HG03520 (cell line): ENCODE measurements around the gene DNAJC1.

Source experiments
- ATAC-seq: cut with Tn5 transposase; IDR thresholded peaks from one replicate; pipeline ENCODE4 v1.9.1; 2021; ENCODE audit warnings: mild to moderate bottlenecking, moderate library complexity; ENCODE audit not compliant: unreplicated experiment

The DNAJC1 gene

GRCh38 chr10:21964983-21965665 is 38.4 kb downstream of the DNAJC1 start:
- ATAC-seq, result no peak

DNA sequence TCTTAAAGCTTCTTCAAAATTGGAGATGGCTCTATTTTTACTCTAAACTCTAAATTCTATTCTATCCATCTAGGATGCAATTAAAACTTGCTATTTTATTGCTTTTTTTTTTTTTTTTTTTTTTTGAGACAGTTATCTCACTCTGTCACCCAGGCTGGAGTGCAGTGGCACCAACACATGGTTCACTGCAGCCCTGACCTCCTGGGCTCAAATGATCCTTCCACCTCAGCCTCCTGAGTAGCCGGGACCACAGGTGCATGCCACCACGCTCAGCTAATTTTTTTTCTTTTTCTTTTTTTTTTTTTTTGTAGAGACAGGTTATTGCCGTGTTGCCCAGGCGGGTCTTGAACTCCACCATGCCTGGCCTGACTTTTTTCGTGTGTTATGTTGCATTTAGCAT is 41.2 kb downstream of the DNAJC1 start:
- no peak for ATAC-seq

- ATAC-seq, result no peak
These were observed 41.7 kb downstream of the DNAJC1 start for GRCh38 chr10:21961847-21962246.

- ATAC-seq, result no peak
These were observed 43.5 kb downstream of the DNAJC1 start for GRCh38 chr10:21959998-21960397.

GRCh38 chr10:21954690-21955089 is 48.8 kb downstream of the DNAJC1 start:
- ATAC-seq, result no peak

DNA sequence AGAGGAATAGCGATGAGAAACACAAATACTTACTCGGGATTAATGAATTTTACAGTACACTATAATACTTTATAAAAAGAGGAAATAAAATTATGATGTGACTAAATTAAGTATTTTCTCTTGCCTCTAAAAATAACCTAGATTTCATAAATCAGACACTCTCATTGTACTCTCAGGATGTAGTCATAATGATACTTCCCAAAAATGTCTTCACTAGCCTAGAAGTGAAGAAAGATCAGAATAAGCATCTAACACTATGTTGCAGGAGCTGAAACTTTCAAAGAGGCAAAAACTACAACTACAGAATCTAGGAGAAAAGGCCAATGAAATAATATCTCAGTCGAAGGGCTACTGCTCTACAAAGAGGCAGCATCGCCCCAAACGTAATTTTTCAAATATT is 49.4 kb downstream of the DNAJC1 start:
- peak; percentile 57 for ATAC-seq

- ATAC-seq, result no peak
These were observed 49.9 kb downstream of the DNAJC1 start for GRCh38 chr10:21953585-21954057.

DNA sequence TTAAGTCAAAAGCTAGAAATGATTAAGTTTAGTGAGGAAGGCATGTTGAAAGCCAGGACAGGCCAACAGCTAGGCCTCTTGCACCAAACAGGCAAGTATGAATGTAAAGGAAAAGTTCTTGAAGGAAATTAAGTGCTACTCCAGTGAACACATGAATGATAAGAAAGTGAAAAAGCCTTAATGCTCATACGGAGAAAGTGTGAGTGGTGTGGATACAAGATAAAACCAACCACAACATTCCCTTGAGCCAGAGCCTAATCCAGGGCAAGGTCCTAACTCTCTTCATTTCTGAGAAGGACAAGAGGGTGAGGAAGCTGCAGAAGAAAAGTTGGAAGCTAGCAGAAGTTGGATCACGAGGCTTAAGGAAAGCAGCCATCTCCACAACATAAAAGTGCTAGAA is 53.0 kb downstream of the DNAJC1 start:
- ATAC-seq, result no peak

- ATAC-seq, result no peak
These were observed 56.6 kb downstream of the DNAJC1 start for GRCh38 chr10:21946946-21947345.

GRCh38 chr10:21944727-21945386 is 58.7 kb downstream of the DNAJC1 start:
- ATAC-seq, result no peak

- ATAC-seq, result no peak
These were observed 59.8 kb downstream of the DNAJC1 start for GRCh38 chr10:21943633-21944265.

DNA sequence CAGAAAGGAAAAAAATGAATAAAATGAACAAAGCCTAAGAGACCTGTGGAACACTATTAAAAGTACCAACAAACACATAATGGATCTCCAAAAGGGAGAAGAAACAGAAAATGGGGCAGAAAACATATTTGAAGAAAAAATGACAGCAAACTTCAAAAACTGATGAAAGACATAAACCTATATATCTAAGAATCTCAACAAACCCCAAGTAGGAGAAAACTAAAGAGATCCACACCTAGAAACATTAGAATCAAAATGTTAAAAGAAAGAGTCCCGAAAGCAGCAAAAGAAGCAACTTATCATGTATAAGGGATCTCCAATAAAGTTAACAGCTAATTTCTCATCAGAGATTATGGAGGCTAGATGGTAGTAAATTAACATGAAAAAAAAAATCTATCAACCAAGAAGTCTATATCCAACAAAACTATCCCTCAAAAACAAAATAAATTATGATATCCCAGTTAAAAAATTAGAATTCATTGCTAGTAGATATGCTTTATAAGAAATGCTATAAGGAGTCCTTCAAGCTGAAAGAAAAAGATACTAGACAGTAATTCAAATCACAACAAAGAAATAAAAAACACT is 68.0 kb downstream of the DNAJC1 start:
- no peak for ATAC-seq

DNA sequence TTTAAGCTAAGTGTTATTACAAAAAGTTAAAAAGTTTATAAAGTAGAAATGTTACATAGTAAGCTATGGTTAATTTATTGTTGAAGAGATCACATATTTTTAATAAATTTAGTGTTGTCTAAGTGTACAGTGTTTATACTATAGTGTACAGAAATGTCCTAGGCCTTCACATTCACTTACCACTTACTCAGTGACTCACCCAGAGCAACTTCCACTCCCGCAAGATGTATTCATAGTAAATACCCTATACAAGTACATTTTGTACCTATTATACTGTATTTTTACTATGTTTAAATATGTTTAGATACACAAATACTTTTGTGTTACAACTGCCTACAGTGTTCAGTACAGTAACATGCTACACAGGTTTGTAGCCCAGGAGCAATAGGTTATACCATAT is 69.2 kb downstream of the DNAJC1 start:
- no peak for ATAC-seq

DNA sequence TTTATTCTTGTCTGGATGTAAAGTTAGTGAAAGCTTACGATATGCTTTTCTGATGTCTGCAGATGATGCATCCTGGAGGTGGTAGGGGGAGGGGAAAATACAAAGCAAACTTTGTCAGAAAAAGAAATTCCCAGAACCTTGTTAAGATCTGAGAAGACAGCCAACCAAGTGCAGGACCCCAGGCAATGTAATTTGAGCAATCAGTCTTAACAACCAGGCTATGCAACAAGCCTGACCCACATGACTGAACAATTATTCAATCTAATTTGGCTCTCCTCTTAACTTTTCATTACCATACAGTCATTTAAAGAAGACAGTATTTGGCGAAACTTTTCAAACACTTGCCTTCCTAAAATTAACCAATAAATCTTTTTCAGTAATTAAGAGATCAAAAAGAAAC is 74.5 kb downstream of the DNAJC1 start:
- no peak for ATAC-seq

DNA sequence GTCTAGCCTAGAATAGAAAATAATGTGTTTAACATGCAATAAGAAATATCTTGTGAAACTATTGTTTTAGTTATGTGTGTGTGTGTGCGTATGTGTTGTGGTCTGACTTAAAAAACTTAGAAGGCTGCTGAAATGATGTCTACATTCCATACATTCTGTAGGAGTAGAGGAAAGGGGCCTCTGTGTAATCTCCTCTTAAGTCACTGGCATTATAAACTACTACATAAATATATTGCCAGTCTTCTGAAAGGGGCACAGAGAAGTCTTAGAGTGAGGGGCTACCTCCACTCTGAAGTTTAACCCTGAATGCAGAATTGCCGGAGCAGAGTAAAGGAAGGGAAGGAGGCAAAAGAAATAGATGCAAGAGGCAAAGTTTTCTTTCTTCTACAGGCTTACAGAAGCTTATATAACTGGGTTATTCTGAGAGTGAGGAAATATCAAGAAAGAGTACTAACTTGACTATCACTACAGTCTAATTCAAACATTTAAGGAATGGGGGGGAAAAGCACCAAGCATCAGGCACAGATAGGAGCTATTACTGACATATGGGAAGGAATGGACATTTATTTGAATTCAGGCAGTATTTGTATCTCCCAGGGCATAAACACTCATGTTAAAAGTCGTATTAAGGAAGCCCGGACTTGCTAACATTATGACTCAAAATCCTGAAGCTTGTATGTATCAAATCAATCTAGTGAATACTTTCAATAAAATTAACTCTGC is 75.7 kb downstream of the DNAJC1 start:
- ATAC-seq, result no peak

- no peak for ATAC-seq
These were observed 76.6 kb downstream of the DNAJC1 start for GRCh38 chr10:21926949-21927348.

DNA sequence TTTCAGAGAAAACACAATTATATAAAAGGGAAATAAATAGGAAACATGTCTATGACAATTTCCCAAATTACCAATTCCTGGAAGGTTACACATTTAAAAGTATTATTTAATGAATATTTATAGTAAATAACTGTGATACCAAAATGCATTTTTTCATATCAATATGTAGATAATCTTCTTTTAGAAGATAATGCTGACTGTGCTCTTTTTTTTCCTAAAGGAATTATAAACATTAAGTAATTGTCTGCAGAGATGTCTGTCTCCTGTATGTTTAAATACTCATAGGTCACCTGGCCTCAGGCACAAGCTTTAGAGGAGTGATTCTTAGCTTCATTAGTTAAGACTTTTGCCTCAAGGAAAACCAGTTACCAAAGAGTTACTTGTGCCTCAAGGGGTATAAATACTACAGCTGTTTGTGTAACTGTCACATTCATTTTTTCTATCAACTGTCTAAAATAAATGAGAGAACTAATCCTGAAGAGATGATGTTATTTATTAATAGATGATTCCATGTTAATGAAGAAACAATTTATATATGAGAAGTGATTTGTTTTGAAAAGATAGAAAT is 77.1 kb downstream of the DNAJC1 start:
- ATAC-seq, result no peak

DNA sequence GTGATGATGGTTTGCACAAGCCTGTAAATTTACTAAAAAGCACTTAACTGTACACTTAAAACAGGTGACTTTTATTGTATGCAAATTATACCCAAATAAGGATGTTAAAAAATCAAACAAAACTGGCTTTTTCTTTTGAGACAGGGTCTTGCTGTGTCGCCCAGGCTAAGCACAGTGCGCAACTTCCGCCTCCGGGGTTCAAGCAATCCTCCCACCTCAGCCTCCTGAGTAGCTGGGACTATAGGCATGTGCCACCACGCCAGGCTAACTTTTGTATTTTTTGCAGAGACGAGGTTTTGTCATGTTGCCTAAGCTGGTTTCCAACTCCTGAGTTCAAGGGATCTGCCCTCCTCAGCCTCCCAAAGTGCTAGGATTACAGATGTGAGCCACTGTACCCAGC is 77.7 kb downstream of the DNAJC1 start:
- ATAC-seq, result no peak

GRCh38 chr10:21924511-21924910 is 79.0 kb downstream of the DNAJC1 start:
- ATAC-seq, result no peak

GRCh38 chr10:21920633-21921032 is 82.9 kb downstream of the DNAJC1 start:
- ATAC-seq, result no peak

DNA sequence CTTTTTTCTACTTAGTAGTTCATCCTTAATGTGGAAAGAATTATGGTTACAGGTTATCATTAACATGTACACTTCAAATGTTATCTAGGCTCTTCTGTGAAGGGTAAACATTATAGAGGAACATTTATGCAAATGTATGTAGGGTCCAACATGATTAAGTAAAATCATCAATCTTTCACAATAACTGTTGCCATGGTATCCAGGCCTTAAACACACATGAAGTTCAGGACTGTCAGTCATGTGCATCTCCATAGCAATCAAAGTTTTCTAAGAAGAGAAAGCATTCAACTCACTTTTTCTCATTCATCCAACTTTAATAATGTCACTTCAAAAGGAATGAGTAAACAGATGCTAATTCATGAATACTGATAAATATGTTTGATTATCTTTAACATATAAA is 83.6 kb downstream of the DNAJC1 start:
- no peak for ATAC-seq
